H1 (cell line): ENCODE measurements around the gene UHRF1. TPM values are rescaled to one million over a fixed set of nuclear protein-coding genes. Genes with fewer than 3 reads are reported as not detected.

Experiments
- CHD2 ChIP-seq: IDR thresholded peaks from 2 replicates; pipeline ENCODE4 v1.6.1; 2012; ENCODE audit warnings: low read length, improper control_type of control experiment
- SIN3A ChIP-seq, 2 experiments: IDR thresholded peaks in 1 of 2; conservative IDR thresholded peaks in 1 of 2; 2 replicates each; pipeline ENCODE4 v1.6.1; 2011 to 2012; ENCODE audit warnings: low read length in 2 of 2, improper control_type of control experiment in 1 of 2, low read depth in 1 of 2, mild to moderate bottlenecking in 1 of 2
- YY1 ChIP-seq: IDR thresholded peaks from 2 replicates; pipeline ENCODE4 v1.6.1; 2011; ENCODE audit warnings: low read depth, mild to moderate bottlenecking, low read length
- polyA plus RNA-seq, 7 experiments: library from polyadenylated mRNA; depleted of rRNA in 3 of 7; stranded (reverse) in 5 of 7; unstranded in 2 of 7; fragments of >200 nt in 5 of 7; fragments of 200-250 nt in 2 of 7; gene quantifications; 1 replicate in 5 of 7; 2 replicates in 1 of 7; 4 replicates in 1 of 7; pipeline versions ENCODE4 v1.2.1 to v1.2.3, GENCODE V29; 2011 to 2013; ENCODE audit warnings: missing spikeins in 2 of 7, mixed read lengths in 2 of 7
- total RNA-seq: library from RNA; stranded (reverse); fragmentation: NEBNext Ultra II Directional; extraction: Animal tissue kit (Norgen Biotek cat#: 25700); gene quantifications from 2 replicates; pipeline ENCODE4 v1.2.1, GENCODE V29; 2021

Gene UHRF1
- total and polyA plus RNA-seq, 2 of the 8 experiments (the other 6 are each of a cell fraction or from before 2014, with no cell fraction given), result 14.7 to 65.8 TPM

DNA sequence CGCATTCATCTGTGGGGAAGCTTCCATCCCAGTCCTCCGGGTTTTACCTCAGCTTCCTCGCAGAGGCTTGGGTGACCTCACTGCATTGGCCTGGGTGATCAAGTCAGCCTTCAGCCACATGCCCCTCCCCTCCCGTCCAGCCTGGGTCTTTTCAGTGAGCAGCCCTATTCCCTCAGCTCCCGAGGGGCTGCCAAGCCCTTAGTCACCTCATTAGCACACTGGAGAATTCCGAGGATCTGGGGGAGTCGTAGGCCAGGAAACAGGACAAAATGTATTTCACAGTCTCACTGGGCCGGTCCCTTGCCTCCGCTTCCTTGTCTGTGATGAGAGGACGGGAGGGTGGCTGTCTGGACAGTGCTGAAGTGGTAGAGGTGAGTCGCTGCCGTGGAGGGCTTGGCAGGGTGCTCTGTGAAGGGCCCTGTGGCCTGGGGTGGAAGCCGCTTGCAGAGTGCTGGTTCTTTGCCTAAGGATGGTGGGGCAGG is 79.5 kb downstream of the UHRF1 start (continued):
- no peak for TF ChIP-seq SIN3A (conservative IDR thresholded peaks at IDR 0.05 in 1 of 2, IDR thresholded peaks at IDR 0.05 in 1 of 2; ENCODE audit: low read depth in 1 of 2, low read length in 2 of 2)
- TF ChIP-seq CHD2, result no peak
- TF ChIP-seq YY1, result no peak
